Upper lobe of left lung (tissue), 6 donors: Measurements from ENCODE around the gene TXNRD2. TPM values are rescaled to one million over a fixed set of nuclear protein-coding genes. Genes with fewer than 3 reads are reported as not detected.

Experiments
- ATAC-seq, 2 donors: fragments of 200-7000 bp; cut with Tn5 transposase; one replicate each; pipeline ENCODE4 v1.9.1; 2022; ENCODE audit warnings: mild to moderate bottlenecking in 2 of 2, moderate library complexity in 2 of 2; ENCODE audit not compliant: low FRiP score in 2 of 2
- DNase-seq, 2 donors: peaks; one replicate each; pipeline ENCODE4 v3.0.0-alpha.2; 2019 to 2020
- H3K27ac ChIP-seq, 4 donors: fragments of 200-600 bp; sonication (generic); one replicate each; pipeline ENCODE4 v1.5.1; 2016 to 2019
- H3K27me3 ChIP-seq, 4 donors: fragments of 200-600 bp; sonication (generic); one replicate each; pipeline ENCODE4 v1.5.1; 2017 to 2019
- H3K36me3 ChIP-seq, 4 donors: fragments of 200-600 bp; sonication (generic); one replicate each; pipeline ENCODE4 v1.5.1; 2016 to 2019
- H3K4me1 ChIP-seq, 4 donors: fragments of 200-600 bp; sonication (generic); one replicate each; pipeline ENCODE4 v1.5.1; 2018 to 2019
- H3K4me3 ChIP-seq, 4 donors: fragments of 200-600 bp; sonication (generic); one replicate each; pipeline ENCODE4 v1.5.1; 2017 to 2019; ENCODE audit warnings: mild to moderate bottlenecking in 2 of 4, moderate library complexity in 1 of 4
- H3K9me3 ChIP-seq, 4 donors: fragments of 200-600 bp; sonication (generic); one replicate each; pipeline ENCODE4 v1.5.1; 2018 to 2019
- CTCF ChIP-seq, 6 experiments: fragments of 450-650 bp in 4 of 6; fragments of 200-600 bp in 2 of 6; sonication (generic) in 2 of 6; IDR thresholded peaks; one replicate each; pipeline ENCODE4 v1.5.1; 2016 to 2019; ENCODE audit warnings: antibody characterized with exemption in 6 of 6
- EP300 ChIP-seq, 4 donors: sonication (generic); formaldehyde crosslinking; IDR thresholded peaks; one replicate each; pipeline ENCODE4 v1.5.1; 2017; ENCODE audit warnings: antibody characterized with exemption in 4 of 4, control low read depth in 2 of 4
- POLR2A ChIP-seq, 4 donors: fragments of 450-650 bp; IDR thresholded peaks; one replicate each; pipeline ENCODE4 v1.5.1; 2016 to 2017; ENCODE audit warnings: antibody characterized with exemption in 4 of 4, mild to moderate bottlenecking in 2 of 4
- POLR2AphosphoS5 ChIP-seq, 2 donors: sonication (generic); formaldehyde crosslinking; IDR thresholded peaks; one replicate each; pipeline ENCODE4 v1.5.1; 2017; ENCODE audit warnings: antibody characterized with exemption in 2 of 2
- WGBS, 2 donors: methylation state at CpG; one replicate each; pipeline ENCODE4 v1.1.5; 2017 to 2018; 5-methylcytosine and 5-hydroxymethylcytosine counted together
- total RNA-seq, 6 donors: library from RNA; depleted of rRNA in 4 of 6; stranded (reverse); fragments of >200 nt in 4 of 6; gene quantifications; one replicate each; pipeline versions ENCODE4 v1.1.0 to v1.2.1, GENCODE V29; 2016 to 2021
- donor health status: DM: no; HTN: no; CAD: no; lungs with moderate emphysema.
- donor health status: DM: no; HTN: yes; CAD: no; lungs with severe emphysema.

TXNRD2 gene
- total RNA-seq, 6 donors from 2014 or later = 29.6 to 78.6 (median 49.3) TPM

GRCh38 chr22:19973551-19974267 is 32.1 kb upstream of the TXNRD2 start:
- TF ChIP-seq EP300 (IDR thresholded peaks at IDR 0.05) (no peak), CTCF (IDR thresholded peaks at IDR 0.05) (no peak), POLR2AphosphoS5 (IDR thresholded peaks at IDR 0.05) (no peak), POLR2A (IDR thresholded peaks at IDR 0.05) (no peak)
- WGBS, 2 donors = 95 to 97% methylated on average over 39 to 40 of the region's 46 CpGs
- ATAC-seq (no peak), DNase-seq (peak in 1 of 2 donors; percentile 72)
- Histone ChIP-seq H3K36me3 (peaks cover 5 to 50% (median 23%) of the 10 kb centered on the region in 4 donors), H3K27ac (no peak overlapping the region), H3K4me3 (no peak overlapping the region), H3K4me1 (peaks cover 16 to 30% (median 24%) of the 10 kb centered on the region in 4 donors), H3K9me3 (no peaks in the 10 kb centered on the region), H3K27me3 (no peaks in the 10 kb centered on the region)

GRCh38 chr22:19972652-19973550 is 31.3 kb upstream of the TXNRD2 start:
- ATAC-seq (no peak), DNase-seq (peak in 1 of 2 donors; percentile 84)
- Histone ChIP-seq H3K36me3 (peaks cover 5 to 51% (median 23%) of the 10 kb centered on the region in 4 donors), H3K4me3 (no peak overlapping the region), H3K27ac (no peak overlapping the region), H3K4me1 (peaks cover 16 to 30% (median 24%) of the 10 kb centered on the region in 4 donors), H3K9me3 (no peaks in the 10 kb centered on the region), H3K27me3 (no peaks in the 10 kb centered on the region)
- no peak for TF ChIP-seq CTCF (IDR thresholded peaks at IDR 0.05)
- no peak for TF ChIP-seq POLR2AphosphoS5 (IDR thresholded peaks at IDR 0.05)
- 93% methylated on average over 12 to 48 of the region's 50 CpGs for WGBS, 2 donors

GRCh38 chr22:19972251-19972650 is 30.6 kb upstream of the TXNRD2 start:
- Histone ChIP-seq H3K27ac (peak overlapping the region in 2 of 4 donors; percentile 3 to 33), H3K4me1 (peaks cover 16 to 30% (median 24%) of the 10 kb centered on the region in 4 donors), H3K27me3 (no peaks in the 10 kb centered on the region), H3K4me3 (no peak overlapping the region), H3K9me3 (no peaks in the 10 kb centered on the region), H3K36me3 (peaks cover 5 to 58% (median 25%) of the 10 kb centered on the region in 4 donors)
- TF ChIP-seq CTCF (IDR thresholded peaks at IDR 0.05) = no peak
- no peak for TF ChIP-seq EP300 (IDR thresholded peaks at IDR 0.05)
- TF ChIP-seq POLR2A (IDR thresholded peaks at IDR 0.05) = no peak
- no peak for TF ChIP-seq POLR2AphosphoS5 (IDR thresholded peaks at IDR 0.05)
- ATAC-seq (no peak), DNase-seq (peak in 1 of 2 donors; percentile 36)
- WGBS, 2 donors = 71 to 87% methylated on average over 9 of the region's 9 CpGs

GRCh38 chr22:19971276-19972124 is 29.9 kb upstream of the TXNRD2 start:
- peak in 1 of 2 donors; percentile 61 for ATAC-seq
- H3K36me3 ChIP-seq = peaks cover 5 to 65% (median 28%) of the 10 kb centered on the region in 4 donors
- peak overlapping the region in 3 of 4 donors; percentile 2 to 33 (median 3) for H3K27ac ChIP-seq
- no peaks in the 10 kb centered on the region for H3K9me3 ChIP-seq
- peak in 1 of 4 donors; percentile 8 for TF ChIP-seq POLR2A (IDR thresholded peaks at IDR 0.05)
- no peak for TF ChIP-seq EP300 (IDR thresholded peaks at IDR 0.05)
- H3K27me3 ChIP-seq = no peaks in the 10 kb centered on the region
- peak; percentile 75 to 80 for DNase-seq
- WGBS, 2 donors = 44 to 57% methylated on average over 19 to 27 of the region's 28 CpGs
- peaks cover 16 to 30% (median 24%) of the 10 kb centered on the region in 4 donors for H3K4me1 ChIP-seq
- no peak overlapping the region for H3K4me3 ChIP-seq
